ENCODE results near the gene OR52D1. TPM values are rescaled to one million over a fixed set of nuclear protein-coding genes. Genes with fewer than 3 reads are reported as not detected.

The OR52D1 gene
- total and polyA plus RNA-seq, 2 of the 8 experiments (the other 6 are each of a cell fraction or from before 2014, with no cell fraction given), result not detected

DNA sequence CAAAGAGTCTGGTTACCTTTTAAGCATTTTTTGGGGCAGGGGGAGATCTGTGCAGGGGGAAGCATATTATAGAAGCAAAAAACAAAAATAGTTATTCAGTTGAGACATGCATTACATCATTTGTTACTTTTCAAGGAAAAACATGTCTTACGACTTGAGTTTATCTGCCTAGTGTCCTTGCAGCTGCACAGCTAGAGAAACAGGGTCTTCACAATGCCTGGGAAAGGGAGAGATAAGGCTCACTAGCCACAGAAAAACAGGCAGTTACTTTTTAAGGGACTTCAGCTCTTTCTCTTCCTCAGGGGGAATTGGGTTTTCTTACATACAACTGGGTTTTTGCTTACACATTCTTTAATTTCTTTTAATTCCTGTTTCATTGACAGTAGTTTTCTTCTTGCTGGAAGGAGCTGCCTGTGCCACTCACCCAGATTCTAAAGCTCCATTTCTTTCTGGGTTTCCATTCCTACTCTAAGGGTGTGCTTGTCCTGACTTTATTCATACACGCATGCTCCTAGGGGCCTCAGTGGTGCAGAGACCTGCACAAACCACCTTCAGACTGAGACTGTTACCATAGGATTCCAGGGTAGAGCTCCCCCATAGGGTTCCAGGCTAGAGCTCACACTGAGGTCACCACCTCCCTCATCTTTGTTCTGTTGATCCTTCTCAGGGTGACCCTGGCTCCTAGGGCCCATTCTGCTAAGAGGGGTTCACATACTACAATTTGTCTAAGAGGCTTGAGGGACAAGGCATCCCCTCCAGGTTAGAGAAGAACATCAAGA, 42.8 kb downstream of the OR52D1 start:
- H4K5ac ChIP-seq (ENCODE audit: insufficient read length, low read depth, low read length), result no peak overlapping the region
- H4K91ac ChIP-seq (replicated peaks; ENCODE audit: insufficient read length, low read length), result no peak overlapping the region
- H3K23ac ChIP-seq (ENCODE audit: insufficient read length), result no peak overlapping the region
- CTCF ChIA-PET (ENCODE audit: partially characterized antibody), result no interaction called here
- H3K4me1 ChIP-seq (replicated peaks in 1 of 4; ENCODE audit: control insufficient read depth in 3 of 4, insufficient read depth in 4 of 4, low read length in 3 of 4), result no peaks in the 10 kb centered on the region
- H3K23me2 ChIP-seq (ENCODE audit: low read depth, low read length), result no peaks in the 10 kb centered on the region
- H2BK120ac ChIP-seq (replicated peaks; ENCODE audit: low read depth, low read length), result no peak overlapping the region
- H2AFZ ChIP-seq (ENCODE audit: low read length), result no peak overlapping the region
- no peak for TF ChIP-seq CHD1 (IDR thresholded peaks at IDR 0.05; ENCODE audit: low read depth, low read length)
- TF ChIP-seq TAF1 (IDR thresholded peaks at IDR 0.05; ENCODE audit: low read depth, low read length), result no peak
- no peak for TF ChIP-seq POLR2A (IDR thresholded peaks at IDR 0.05; ENCODE audit: control extremely low read depth in 1 of 2, low read depth in 2 of 2, low read length in 2 of 2)
- no peak for TF ChIP-seq SP4 (IDR thresholded peaks at IDR 0.05; ENCODE audit: low read length)
- no peak for TF ChIP-seq SP2 (IDR thresholded peaks at IDR 0.05; ENCODE audit: low read length)
- no peak for TF ChIP-seq MAFK (IDR thresholded peaks at IDR 0.05; ENCODE audit: low read depth, low read length)
- no peak for TF ChIP-seq HDAC6 (IDR thresholded peaks at IDR 0.05; ENCODE audit: low read depth, low read length)
- no peak for TF ChIP-seq EP300 (IDR thresholded peaks at IDR 0.05; ENCODE audit: borderline replicate concordance in 1 of 2, low read depth in 2 of 2, low read length in 2 of 2)
- TF ChIP-seq RNF2 (IDR thresholded peaks at IDR 0.05; ENCODE audit: borderline replicate concordance, low read depth, low read length, missing control alignments, poor library complexity, severe bottlenecking), result no peak
- no peak for TF ChIP-seq NRF1 (IDR thresholded peaks at IDR 0.05; ENCODE audit: low read depth, low read length)
- no peak for TF ChIP-seq CBX5 (IDR thresholded peaks at IDR 0.05; ENCODE audit: low read depth, low read length)
- TF ChIP-seq SP1 (IDR thresholded peaks at IDR 0.05; ENCODE audit: low read depth, low read length), result no peak
- no peak for TF ChIP-seq RXRA (IDR thresholded peaks at IDR 0.05; ENCODE audit: insufficient read depth, low read depth, low read length)
- H3K9me3 ChIP-seq (ENCODE audit: insufficient read depth in 2 of 2, low read depth in 1 of 2, low read length in 1 of 2), result no peaks in the 10 kb centered on the region
- DNase-seq (ENCODE audit: low read depth in 1 of 2, low spot score in 2 of 2) (no peak), FAIRE-seq (no peak)
- H2BK20ac ChIP-seq (ENCODE audit: low read length), result no peak overlapping the region
- no peaks in the 10 kb centered on the region for H3K79me1 ChIP-seq (ENCODE audit: low read depth, low read length)
- H4K20me1 ChIP-seq (replicated peaks in 1 of 2; ENCODE audit: control insufficient read depth in 1 of 2, insufficient read depth in 2 of 2, low read length in 2 of 2), result no peaks in the 10 kb centered on the region
- no peak overlapping the region for H4K8ac ChIP-seq (ENCODE audit: extremely low read depth, insufficient read depth, low read length)
- no peaks in the 10 kb centered on the region; a peak in 1 of 7 replicates for H3K27me3 ChIP-seq (replicated peaks in 1 of 4; ENCODE audit: control insufficient read depth in 3 of 4, extremely low read depth in 1 of 4, insufficient read depth in 3 of 4, low read length in 3 of 4)
- no peak overlapping the region for H3K14ac ChIP-seq (ENCODE audit: insufficient read length)
- POLR2A ChIA-PET (ENCODE audit: partially characterized antibody), result no interaction called here
- no peaks in the 10 kb centered on the region for H3K79me2 ChIP-seq (ENCODE audit: control insufficient read depth in 1 of 2, insufficient read depth in 2 of 2, low read length in 2 of 2)
- no peak overlapping the region for H3K56ac ChIP-seq (replicated peaks; ENCODE audit: insufficient read length, low read depth, low read length)
- H3K9ac ChIP-seq (replicated peaks in 1 of 4; ENCODE audit: extremely low read depth in 1 of 4, low read depth in 3 of 4, low read length in 3 of 4), result no peak overlapping the region
- 75% methylated on average over 2 of the region's 2 CpGs; no CpG with 5 or more reads in 1 of the 2 experiments for WGBS, 2 experiments (ENCODE audit: extremely low coverage in 1 of 2, insufficient coverage in 1 of 2, insufficient read length in 1 of 2, insufficient replicate concordance in 2 of 2, low coverage in 1 of 2, low lambda C conversion rate in 2 of 2, missing lambda C conversion rate in 1 of 2)
- no peak overlapping the region for H2AK5ac ChIP-seq (ENCODE audit: low read depth, low read length)
- H3K4me3 ChIP-seq (ENCODE audit: extremely low read depth in 1 of 4, insufficient read depth in 2 of 4, low read depth in 3 of 4, low read length in 4 of 4), result no peak overlapping the region
- H2BK12ac ChIP-seq (ENCODE audit: low read depth, low read length), result no peak overlapping the region
- H3K4me2 ChIP-seq (ENCODE audit: insufficient read depth in 1 of 2, low read depth in 2 of 2, low read length in 2 of 2), result no peak overlapping the region
- H2BK5ac ChIP-seq (ENCODE audit: low read depth, low read length), result no peak overlapping the region
- H3K18ac ChIP-seq (ENCODE audit: extremely low read depth, low read length), result no peak overlapping the region
- no peak overlapping the region for H3K27ac ChIP-seq (ENCODE audit: low read depth, low read length)
- no peak overlapping the region for H3K4ac ChIP-seq (replicated peaks; ENCODE audit: insufficient read length, low read depth, low read length)
- no peak overlapping the region for H2BK15ac ChIP-seq (ENCODE audit: low read length)
- no peaks in the 10 kb centered on the region for H3K36me3 ChIP-seq (ENCODE audit: control insufficient read depth in 2 of 4, insufficient read depth in 4 of 4, low read length in 3 of 4)
